HG02884 (cell line): ENCODE data around the gene NME1.
"Not testable (repeated sequence)": the region's sequence is repeated elsewhere in the genome, so short reads cannot be mapped to it uniquely, and the experiment has no call there.

Experiments used
- ATAC-seq: cut with Tn5 transposase; IDR thresholded peaks from one replicate; pipeline ENCODE4 v1.9.1; 2021; ENCODE audit warnings: mild to moderate bottlenecking, moderate library complexity; ENCODE audit not compliant: unreplicated experiment

Gene NME1

DNA sequence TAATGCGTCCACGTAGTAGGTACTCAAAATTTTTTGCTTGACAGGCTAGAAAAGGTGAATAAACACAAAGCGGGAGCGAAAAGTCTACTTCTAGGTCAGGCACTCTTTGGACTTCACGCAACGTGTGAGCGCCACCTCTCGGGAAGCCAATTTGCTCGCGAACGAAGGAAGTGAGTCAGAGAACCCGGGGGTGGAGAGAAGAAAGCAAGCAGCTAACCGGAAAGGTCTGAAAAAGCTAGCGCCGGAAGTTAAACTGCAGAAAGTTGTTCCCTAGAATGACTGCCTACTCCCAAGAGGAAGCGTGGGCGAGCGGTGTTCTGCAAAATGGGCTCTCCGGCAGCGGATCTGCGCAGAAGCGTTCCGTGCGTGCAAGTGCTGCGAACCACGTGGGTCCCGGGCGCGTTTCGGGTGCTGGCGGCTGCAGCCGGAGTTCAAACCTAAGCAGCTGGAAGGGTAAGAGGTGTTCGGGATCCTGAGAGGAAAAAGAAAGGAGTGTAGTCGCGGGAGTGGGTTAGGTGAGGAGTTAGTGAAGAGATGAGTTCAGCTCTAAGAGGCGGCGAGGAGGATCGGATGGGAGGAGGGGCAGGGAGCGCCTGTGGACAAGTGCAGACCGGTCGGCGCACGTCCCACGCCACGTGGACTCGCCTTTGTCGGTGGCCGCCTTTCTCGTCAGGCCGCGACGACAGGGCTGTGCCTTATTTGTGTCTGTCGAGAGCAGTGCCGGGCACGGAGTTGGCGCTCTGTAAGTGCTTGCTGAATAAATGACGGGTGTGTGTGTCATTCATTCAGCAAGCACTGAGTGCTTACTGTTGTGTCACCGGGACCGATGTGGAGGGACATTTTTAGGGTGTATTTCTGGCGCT is at the start of gene NME1:
TSS of gene NME1 (plus strand) at position 350 of the 863 bp plus-strand sequence. CDS start 2,096 bp downstream, outside the sequence.
- ATAC-seq, result peak; percentile 80

DNA sequence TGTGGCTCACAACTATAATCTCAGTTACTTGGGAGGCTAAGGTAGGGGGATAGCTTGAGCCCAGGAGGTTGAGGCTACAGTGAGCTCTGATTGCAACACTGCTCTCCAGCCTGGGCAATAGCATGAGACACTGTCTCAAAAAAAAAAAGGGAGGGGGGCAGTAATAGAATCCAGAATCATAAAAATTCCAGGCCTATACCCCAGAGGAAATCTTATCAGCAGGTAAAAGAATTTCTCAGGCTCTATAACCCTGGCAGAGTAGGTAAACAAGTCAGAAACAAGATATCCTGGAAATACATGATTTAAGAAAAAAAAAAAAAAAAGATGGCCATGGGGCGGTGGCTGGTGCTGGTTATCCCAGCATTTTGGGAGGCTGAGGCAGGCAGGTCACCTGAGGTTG is 45.6 kb upstream of the NME1 start:
- ATAC-seq, result no peak

DNA sequence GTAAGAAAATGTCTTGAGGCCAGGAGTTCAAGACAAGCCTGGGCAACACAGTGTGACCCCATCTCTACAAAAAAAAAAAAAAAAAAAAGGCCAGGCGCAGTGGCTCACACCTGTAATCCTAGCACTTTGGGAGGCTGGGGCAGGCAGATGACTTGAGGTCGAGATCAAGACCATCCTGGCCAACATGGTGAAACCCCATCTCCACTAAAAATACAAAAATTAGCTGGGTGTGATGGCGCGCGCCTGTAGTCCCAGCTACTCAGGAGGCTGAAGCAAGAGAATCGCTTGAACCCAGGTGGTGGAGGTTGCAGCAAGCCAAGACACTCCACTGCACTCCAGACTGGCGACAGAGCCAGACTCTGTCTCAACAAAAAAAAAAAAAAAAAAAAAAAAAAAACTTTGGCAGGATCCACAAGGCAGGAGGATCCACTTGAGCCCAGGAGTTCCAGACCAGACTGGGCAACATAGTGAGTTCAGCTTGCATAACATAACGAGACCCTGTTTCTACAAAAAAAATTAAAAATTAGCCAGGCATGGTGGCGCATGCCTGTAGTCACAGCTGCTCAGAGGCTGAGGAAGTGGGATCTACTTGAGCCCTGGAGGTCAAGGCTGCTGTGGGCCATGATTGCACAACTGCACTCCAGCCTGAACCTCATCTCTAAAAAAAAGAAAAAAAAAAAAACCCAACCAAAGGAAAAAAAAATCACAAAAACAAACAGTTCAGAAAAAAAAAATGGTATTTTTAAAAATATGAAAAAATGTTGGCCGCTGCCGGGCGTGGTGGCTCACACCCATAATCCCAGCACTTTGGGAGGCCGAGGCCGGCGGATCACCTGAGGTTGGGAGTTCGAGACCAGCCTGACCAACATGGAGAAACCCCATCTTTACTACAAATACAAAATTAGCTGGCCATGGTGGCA is 40.8 kb upstream of the NME1 start:
- not testable (repeated sequence) for ATAC-seq

DNA sequence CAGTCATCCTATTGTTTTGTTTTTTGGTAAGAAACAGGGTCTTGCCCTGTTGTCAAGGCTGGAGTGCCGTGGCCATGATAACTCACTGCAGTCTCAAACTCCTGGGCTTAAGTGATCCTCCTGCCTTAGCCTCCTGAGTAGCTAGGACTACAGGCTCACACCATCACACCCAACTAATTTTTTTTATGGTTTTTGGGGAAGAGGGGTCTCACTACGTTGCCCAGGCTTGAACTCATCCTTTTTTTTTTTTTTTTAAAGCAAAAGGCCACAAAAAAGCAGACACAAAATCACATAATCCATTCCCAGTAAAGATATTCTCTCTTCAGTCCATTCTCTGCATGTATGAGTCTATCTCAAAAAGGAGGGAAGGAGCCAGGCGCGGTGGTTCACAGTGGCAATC is 38.2 kb upstream of the NME1 start:
- ATAC-seq, result no peak

DNA sequence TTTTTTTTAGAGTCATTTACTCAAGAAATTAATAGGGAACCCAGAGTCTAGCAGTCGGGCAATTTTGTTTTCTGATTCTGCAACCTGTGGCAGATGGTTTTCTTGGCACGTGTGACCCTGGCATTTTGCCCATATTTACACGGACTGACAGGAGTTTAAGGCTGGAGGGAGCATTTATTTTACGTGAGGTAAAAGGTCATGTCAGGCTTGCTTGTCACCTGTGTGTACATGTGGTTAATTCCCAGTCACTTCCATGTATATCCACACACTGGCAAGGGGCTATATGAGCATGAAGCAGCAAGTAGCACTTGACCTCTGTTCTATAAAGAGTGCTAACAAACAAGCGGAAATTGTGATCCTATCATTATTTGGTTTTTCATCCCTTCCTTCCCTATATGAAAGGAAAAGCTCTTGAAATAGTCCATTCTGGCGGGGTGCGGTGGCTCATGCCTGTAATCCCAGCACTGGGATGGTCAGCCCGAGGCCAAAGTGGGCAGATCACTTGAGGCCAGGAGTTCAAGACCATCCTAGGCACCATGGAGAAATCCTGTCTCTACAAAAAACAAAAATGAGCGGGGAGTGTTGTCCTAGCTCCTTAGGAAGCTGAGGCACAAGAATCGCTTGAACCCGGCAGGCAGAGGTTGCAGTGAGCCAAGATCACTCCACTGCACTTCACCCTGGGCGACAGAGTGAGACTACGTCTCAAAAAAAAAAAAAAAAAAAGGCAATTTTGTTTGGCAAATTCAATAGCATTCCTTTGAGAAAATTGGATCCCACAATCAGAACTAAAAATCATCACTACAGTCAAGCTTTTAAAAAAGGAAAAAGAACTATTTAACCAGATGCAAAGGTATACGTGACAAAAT is 34.8 kb upstream of the NME1 start:
- ATAC-seq, result no peak

DNA sequence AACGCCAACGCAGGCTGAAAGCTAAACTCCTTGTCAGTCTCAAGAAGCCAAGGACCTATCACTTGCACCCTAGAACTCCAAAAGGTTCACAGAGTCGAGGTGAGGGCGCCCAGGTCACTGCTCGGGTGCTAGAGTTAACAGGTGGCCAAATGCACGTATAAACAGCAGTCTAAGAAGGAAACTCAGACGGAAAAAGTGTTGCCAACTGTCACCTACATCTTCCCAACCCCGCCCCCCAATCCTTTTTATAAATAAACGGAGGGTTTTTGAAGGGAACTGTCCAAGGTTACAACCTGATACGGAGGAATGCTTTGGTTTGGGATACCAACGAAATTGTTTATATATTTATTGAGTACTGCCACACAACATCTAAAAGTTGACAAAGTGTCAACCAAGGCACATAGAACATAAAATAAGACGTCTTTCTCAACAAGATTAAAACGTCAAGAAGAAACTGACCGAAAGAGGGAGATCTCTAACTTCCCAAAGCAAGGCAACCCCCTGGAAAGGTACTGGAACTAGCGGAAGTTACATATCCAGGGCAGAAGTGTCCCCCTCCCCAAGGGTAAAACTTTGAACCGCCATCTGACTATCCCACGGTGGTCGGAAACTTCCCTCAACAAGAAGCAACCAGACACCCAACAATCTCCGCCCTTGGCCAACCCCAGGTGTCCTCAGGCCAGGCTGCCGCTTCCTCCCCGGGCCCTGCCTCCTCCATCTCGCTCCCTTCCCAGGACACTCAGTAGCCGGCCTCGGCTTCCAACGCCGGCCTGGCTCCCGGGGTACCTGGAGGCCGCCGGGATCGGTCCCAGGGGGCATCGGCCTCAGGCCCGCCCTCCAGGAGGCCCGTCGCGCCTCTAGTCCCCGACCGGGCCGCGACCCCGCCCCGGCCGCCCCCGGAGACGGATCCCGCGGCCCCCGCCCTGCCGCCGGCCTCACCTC is 33.7 kb upstream of the NME1 start:
- ATAC-seq, result peak; percentile 16

DNA sequence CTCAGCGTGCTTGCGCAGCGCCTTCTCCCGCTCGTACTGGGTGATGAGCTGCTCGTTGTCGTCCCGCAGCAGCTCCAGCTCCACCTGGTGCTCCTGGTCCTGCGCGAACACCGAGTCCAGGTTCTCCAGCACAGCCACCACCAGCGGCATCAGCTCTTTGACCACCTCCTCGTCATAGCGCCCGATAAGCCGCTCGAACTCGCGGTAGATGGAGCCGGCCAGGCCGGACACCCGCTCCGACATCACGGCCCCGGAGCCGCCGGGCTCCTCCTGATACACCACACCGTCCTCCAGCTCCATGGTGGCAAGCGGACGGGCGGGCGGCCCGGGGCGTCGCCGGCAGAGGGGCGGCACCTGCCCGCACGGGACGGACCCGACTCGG is 33.0 kb upstream of the NME1 start:
- ATAC-seq, result peak; percentile 32

DNA sequence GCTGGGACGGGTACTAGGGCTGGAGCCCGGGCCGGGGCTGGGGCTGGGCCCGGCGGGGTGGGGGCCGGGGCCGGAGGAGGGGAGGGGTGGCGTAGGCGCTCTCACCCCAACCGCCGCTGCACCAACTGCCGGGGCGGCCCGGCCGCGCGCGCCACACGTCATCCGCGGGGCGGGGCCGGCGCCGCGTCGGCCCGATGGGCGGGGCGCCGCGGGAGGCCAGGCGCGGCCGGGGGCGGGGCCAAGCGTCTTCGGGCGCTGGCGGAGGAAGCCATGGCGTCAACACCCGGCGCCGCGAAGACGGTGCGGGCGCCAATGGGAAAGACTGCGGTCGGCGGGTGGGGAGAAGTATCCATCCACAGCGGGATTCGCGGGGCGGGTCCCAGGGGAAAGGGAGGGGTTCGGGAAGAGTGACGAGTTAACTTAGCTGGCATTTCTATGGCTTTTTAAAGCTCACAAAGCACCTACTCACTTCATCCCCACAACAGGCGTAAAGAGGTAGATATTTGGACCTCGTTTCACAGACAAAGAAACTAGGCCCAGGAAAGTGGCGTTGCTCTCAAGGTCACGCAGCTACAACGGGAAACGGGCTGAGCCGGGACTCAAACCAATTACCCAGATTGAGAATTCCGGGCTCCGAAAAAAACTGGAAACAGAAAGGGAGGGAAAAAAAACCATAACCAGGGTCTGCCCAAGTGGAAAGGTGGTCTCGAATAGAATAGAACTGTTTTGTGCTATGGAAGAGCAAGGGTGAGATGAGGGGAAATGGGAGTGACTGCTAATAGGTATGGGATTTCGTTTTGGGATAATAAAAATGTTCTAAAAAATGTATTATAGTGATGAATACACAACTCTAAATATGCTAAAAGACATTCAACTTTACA is 32.4 kb upstream of the NME1 start, which contains the start of gene SPAG9:
TSS of gene SPAG9 (minus strand) at position 130 of the 881 bp plus-strand sequence. CDS start 212 bp downstream, outside the sequence.
- peak; percentile 67 for ATAC-seq

DNA sequence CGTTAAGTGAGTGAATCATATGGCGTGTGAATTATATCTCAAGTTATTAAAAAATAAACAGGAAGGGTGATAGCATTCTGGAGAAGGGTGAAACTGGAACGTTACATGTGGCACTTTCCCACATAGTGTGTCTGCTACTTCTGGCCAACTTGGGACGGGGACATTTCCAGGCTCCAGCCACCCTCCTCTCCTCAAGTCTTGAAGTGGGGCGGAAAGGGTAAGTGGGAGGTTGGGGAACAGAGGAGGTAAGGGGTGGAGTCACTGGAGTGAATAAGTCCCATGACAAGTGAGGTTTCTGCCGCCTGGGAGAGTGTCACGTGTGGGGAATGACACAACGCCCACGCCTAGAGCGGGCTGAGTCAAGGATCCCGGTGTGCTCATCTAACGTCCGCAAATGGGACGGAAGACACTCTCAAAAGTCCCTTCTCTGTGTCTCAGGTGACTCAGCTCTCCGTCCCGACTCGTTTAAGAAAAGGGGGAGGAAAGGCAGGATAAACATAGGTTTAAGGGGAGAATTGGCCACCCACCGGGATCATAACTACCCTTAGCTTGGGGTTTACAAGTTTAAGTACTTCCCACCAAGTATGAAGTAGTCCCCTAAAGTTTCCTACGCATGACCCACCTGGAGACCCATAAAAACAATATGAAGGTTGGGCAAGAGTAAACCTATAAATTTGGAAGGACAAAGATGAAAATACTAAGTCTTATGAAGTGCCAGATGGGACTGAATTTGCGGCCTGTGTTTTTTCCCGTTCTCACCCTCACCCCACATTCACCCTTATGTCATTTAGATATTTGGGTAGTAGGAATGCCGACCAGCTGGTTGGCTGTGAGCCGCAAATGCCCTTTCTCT is 31.5 kb upstream of the NME1 start:
- peak; percentile 42 for ATAC-seq

DNA sequence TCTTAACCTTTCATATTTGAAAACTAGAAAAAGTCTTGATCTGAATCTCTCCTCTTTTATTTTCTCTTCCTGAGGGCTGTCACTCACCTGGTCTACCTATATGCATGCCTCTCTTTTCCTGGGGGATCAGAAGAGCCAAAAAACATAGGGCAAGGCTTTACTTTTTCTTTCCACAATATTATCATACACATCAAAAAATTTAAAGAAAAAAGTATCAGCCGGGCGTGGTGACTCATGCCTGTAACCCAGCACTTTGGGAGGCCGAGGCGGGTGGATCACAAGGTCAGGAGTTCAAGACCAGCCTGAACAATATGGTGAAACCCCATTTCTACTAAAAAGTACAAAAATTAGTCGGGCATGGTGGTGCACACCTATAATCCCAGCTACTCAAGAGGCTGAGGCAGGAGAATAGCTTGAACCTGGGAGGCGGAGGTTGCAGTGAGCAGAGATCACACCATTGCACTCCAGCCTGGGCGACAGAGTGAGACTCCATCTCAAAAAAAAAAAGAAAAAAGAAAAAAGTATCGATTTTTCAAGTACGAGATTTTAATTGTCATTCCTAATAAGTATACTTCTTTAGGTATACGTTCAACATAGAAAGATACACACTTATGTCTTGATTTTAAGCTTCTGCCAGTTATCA is 30.8 kb upstream of the NME1 start:
- not testable (repeated sequence) for ATAC-seq

DNA sequence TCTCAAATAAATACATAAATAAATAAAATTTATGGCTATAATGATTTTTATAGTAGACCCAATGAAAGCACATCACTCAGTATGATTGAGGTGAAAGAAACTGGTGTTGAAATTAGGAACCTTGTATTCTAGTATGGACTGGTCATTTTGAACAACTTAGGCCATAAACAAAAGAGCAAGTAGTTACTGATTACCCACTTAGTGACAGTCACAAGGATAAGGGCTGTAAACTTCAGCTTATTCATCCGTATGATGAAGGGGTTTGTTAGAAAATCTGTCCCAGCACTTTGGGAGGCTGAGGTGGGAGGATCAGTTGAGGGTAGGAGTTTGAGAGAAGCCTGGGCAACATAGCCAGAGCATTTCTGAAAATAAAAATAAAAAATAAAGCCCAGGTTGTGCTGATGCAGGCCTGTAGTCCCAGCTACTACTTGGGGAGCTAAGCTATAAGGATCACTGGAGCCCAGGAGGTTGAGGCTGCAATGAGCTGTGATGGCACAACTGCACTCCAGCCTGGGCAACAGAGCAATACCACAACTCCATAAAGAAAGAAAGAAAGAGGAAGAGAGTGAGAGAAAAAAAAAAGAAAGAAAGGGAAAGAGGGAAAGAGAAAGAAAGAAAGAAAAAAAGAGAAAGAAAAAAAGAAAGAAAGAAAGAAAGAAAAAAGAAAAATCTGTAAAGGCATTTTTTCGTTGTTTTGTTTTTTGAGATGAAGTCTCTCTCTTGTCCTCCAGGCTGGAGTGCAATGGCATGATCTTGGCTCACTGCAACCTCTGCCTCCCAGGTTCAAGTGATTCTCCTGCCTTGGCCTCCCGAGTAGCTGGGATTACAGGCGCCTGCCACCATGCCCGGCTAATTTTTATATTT is 28.5 kb upstream of the NME1 start:
- no peak for ATAC-seq

DNA sequence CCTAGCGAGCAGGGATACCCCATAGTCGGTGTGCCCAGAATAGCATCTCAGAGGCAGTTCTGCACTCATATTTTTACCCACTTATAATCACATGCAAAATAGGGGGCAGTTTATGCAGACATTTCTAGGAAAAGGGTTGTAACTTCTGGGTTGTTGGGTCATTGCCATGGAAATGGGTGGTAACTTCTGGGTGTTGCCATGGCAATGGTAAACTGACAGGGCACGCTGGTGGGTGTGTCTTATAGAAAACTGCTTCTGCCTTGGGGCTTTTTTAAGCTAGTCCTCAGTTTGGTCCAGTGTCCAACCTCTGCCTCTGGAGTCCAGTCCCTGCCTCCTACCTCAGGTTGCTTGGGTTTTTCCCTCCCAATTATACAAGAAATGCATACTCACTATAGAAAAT is 25.3 kb upstream of the NME1 start:
- no peak for ATAC-seq

DNA sequence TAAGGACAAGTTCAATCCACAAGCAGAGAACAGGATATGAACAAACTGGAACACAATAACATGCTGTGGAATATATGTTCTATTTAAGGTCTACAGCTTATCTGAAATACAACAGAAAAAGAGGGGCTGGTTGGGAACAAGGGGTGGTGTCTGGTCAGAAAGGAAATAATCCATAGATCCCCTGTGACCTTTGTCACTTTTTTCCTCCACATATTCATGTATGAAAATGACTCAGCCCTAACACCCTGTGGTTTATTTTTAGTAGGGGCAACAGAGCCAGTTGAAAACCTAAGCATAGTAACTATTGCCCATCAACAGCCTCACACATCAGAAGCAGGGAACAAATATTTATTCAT is 20.4 kb upstream of the NME1 start:
- ATAC-seq, result no peak

DNA sequence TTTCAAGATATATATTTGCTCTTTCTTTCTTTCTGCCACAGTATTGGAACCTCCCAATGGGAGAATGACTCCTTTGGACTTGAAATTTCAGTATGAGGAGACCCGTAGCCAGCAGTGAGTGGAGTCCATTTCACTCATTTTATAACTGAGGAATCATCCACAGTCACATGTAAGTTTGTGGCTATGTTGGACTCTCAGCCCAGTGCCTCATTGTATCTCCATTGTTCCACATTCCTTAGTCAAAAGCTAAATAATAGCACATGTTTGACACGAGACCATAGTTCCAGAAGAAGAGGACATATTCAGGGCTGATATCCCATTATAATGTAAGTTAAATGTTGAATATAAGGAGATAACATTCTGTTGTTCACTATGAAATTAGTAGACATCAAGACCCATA is 20.0 kb upstream of the NME1 start:
- no peak for ATAC-seq

DNA sequence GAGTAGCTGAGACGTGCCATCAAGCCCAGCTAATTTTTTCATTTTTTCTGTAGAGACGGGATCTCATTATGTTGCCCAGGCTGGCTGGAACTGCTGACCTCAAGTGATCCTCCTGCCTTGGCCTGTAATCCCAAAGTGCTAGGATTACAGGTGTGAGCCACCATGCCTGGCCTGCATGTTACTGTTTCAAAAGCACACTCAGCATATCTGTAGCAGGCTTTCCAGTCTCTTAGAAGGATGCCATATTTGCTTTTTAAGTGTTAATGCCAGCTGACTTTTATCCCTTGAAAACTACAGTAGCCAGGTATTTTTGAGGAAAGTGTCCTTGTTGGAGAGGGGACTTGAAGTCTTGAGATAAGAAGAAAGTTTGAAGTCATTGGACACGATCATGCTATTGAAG is 17.4 kb upstream of the NME1 start:
- no peak for ATAC-seq

DNA sequence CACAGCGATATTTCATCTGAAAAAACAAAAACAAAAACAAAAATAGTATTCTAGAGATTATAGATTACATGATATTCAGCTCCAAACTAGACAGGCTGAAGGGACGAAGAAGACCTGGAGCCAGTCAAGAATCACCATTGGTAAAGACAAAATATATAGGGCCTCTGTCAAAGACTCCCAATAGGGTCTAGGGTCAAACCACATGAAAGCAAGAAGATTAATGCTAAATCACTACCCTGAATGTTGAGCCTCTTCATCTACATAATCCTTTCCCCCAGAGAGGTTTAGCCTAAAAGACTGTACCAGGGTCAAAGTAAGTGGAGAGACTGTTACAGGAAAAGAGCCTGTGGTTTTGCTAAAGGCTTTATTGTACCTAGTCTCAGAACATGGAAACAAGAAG is 10.8 kb upstream of the NME1 start:
- no peak for ATAC-seq
